ENCODE results near the gene GNAQ.

DNA sequence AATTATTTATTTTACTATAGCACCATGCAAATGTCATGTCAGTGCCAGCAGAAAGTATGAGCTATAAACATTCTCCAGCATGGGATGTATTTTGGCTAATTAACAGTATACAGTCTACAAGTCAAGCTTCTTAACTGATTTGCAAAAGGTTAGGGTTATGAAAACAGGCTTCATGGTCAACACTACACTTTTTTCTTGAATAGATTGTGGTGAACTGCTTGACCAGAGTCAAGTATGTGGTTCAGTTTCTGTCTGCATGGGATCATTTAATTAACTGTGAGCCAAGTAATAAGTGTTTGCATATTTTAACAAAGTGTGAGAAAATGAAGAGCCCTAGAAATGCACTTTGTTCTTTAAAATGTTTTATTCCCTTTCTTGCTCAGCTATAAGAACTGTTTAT lies 14.5 kb upstream of the GNAQ start:
- TF ChIP-seq, protein P1, sequence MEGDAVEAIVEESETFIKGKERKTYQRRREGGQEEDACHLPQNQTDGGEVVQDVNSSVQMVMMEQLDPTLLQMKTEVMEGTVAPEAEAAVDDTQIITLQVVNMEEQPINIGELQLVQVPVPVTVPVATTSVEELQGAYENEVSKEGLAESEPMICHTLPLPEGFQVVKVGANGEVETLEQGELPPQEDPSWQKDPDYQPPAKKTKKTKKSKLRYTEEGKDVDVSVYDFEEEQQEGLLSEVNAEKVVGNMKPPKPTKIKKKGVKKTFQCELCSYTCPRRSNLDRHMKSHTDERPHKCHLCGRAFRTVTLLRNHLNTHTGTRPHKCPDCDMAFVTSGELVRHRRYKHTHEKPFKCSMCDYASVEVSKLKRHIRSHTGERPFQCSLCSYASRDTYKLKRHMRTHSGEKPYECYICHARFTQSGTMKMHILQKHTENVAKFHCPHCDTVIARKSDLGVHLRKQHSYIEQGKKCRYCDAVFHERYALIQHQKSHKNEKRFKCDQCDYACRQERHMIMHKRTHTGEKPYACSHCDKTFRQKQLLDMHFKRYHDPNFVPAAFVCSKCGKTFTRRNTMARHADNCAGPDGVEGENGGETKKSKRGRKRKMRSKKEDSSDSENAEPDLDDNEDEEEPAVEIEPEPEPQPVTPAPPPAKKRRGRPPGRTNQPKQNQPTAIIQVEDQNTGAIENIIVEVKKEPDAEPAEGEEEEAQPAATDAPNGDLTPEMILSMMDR (IDR thresholded peaks at IDR 0.05): no peak
- TF ChIP-seq POLR2A (IDR thresholded peaks at IDR 0.05): no peak
